Measurements from ENCODE around the gene NBAS.

The NBAS gene

GRCh38 chr2:15480552-15480951 lies 80.6 kb downstream of the NBAS start:
- no peak for DNase-seq (ENCODE audit: low read depth)
- H3K4me3 ChIP-seq (ENCODE audit: low read depth, low read length) = no peak overlapping the region
- TF ChIP-seq CTCF (IDR thresholded peaks at IDR 0.05; ENCODE audit: low read depth, low read length) (no peak), MYC (IDR thresholded peaks at IDR 0.05; ENCODE audit: low read depth, low read length) (no peak), POLR2A (IDR thresholded peaks at IDR 0.05; ENCODE audit: extremely low read depth, insufficient read length) (no peak), MAX (IDR thresholded peaks at IDR 0.05; ENCODE audit: low read depth, low read length) (no peak)

GRCh38 chr2:15472876-15473275 lies 88.3 kb downstream of the NBAS start:
- TF ChIP-seq MAX (IDR thresholded peaks at IDR 0.05; ENCODE audit: low read depth, low read length) = no peak
- no peak for TF ChIP-seq CTCF (IDR thresholded peaks at IDR 0.05; ENCODE audit: low read depth, low read length)
- TF ChIP-seq MYC (IDR thresholded peaks at IDR 0.05; ENCODE audit: low read depth, low read length) = no peak
- no peak for TF ChIP-seq POLR2A (IDR thresholded peaks at IDR 0.05; ENCODE audit: extremely low read depth, insufficient read length)
- no peak for DNase-seq (ENCODE audit: low read depth)
- no peak overlapping the region for H3K4me3 ChIP-seq (ENCODE audit: low read depth, low read length)

- H3K4me3 ChIP-seq (ENCODE audit: low read depth, low read length) = no peak overlapping the region
- DNase-seq (ENCODE audit: low read depth) = no peak
Measured at GRCh38 chr2:15472133-15472532, 89.0 kb downstream of the NBAS start.

GRCh38 chr2:15471606-15472005 lies 89.5 kb downstream of the NBAS start:
- DNase-seq (ENCODE audit: low read depth) = no peak
- TF ChIP-seq MYC (IDR thresholded peaks at IDR 0.05; ENCODE audit: low read depth, low read length) = no peak
- TF ChIP-seq CTCF (IDR thresholded peaks at IDR 0.05; ENCODE audit: low read depth, low read length) = no peak
- TF ChIP-seq MAX (IDR thresholded peaks at IDR 0.05; ENCODE audit: low read depth, low read length) = no peak
- TF ChIP-seq POLR2A (IDR thresholded peaks at IDR 0.05; ENCODE audit: extremely low read depth, insufficient read length) = no peak
- no peak overlapping the region for H3K4me3 ChIP-seq (ENCODE audit: low read depth, low read length)

More at GRCh38 chr2:15472133-15472532, 89.0 kb downstream of the NBAS start:
- TF ChIP-seq MAX (IDR thresholded peaks at IDR 0.05; ENCODE audit: low read depth, low read length) (no peak), MYC (IDR thresholded peaks at IDR 0.05; ENCODE audit: low read depth, low read length) (no peak), POLR2A (IDR thresholded peaks at IDR 0.05; ENCODE audit: extremely low read depth, insufficient read length) (no peak), CTCF (IDR thresholded peaks at IDR 0.05; ENCODE audit: low read depth, low read length) (no peak)

- no peak for DNase-seq (ENCODE audit: low read depth)
- TF ChIP-seq POLR2A (IDR thresholded peaks at IDR 0.05; ENCODE audit: extremely low read depth, insufficient read length) (no peak), CTCF (IDR thresholded peaks at IDR 0.05; ENCODE audit: low read depth, low read length) (no peak), MAX (IDR thresholded peaks at IDR 0.05; ENCODE audit: low read depth, low read length) (no peak), MYC (IDR thresholded peaks at IDR 0.05; ENCODE audit: low read depth, low read length) (no peak)
- no peak overlapping the region for H3K4me3 ChIP-seq (ENCODE audit: low read depth, low read length)
Measured at GRCh38 chr2:15460112-15460620, 101.0 kb downstream of the NBAS start.
